Kidney glomerular epithelial cell (primary cell): ENCODE results near the gene GCNT1.

Experiments
- DNase-seq: peaks from one replicate; lab custom pipeline; 2025; lab: John Stamatoyannopoulos, UW

The GCNT1 gene

GRCh38 chr9:76534026-76534425 is 75.0 kb downstream of the GCNT1 start:
- no peak for DNase-seq

- no peak for DNase-seq
Measured at GRCh38 chr9:76537150-76537646, 78.2 kb downstream of the GCNT1 start.

- no peak for DNase-seq
Measured at GRCh38 chr9:76539180-76539579, 80.2 kb downstream of the GCNT1 start.

DNA sequence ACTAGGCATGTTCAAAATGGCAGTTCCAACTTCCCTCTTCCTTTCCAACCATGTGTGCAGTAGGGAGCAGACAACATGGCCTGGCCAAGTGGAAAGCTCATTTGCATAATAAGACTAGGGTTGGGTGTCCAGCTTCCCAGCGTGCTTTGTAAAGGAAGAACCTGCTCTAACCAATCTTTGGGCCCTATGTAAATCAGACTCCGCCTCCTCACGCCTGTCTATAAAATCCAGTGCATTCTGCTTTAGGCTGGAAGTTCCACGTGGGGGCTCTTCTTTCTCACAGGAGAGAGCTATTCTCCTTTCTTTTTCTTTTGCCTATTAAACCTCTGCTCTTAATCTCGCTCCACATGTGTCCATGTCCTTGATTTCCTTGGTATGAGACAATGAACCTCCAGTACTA is 83.4 kb downstream of the GCNT1 start:
- DNase-seq, result no peak

DNA sequence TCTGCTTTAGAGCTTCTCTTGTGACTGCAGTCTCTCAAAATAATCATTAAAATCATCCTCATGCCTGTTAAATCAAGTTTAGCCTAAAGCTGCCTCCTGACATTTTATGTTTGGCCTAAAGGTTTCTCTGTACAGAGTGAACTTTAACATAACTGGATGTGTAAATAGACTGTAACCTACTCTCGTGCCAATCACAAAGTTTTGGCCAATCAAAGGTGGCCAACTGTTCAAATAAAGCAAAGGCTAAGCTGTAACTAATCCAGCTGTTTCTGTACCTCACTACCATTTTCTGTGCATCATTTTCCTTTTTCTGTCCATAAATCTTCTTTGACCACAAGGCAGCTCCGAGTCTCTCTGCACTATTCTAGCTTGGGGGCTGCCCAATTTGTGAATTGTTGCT is 86.2 kb downstream of the GCNT1 start:
- DNase-seq, result no peak

- no peak for DNase-seq
Measured at GRCh38 chr9:76552181-76552580, 93.2 kb downstream of the GCNT1 start.

GRCh38 chr9:76552751-76553455 is 93.9 kb downstream of the GCNT1 start:
- DNase-seq, result no peak

GRCh38 chr9:76553680-76554079 is 94.7 kb downstream of the GCNT1 start:
- no peak for DNase-seq
